Measurements from ENCODE around the gene STK38L.

DNA sequence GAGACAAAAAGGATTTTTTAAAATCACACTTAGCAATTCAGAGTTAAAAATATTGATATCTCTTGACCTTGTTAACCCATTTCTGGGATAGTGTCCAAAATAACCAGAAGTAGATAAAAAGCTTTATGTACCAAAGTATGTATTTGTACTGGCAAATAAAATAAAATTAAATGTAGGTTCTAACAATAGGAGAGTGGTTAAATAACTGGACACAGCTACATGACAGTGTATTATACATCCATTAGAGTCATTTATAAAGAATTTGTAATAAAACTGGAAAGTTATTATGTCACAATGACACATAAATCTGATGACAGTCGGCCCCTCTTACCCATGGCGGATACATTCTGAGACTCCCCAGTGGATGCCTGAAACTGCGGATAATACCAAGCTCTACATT is 122.5 kb downstream of the STK38L start:
- TF ChIP-seq, protein P1, sequence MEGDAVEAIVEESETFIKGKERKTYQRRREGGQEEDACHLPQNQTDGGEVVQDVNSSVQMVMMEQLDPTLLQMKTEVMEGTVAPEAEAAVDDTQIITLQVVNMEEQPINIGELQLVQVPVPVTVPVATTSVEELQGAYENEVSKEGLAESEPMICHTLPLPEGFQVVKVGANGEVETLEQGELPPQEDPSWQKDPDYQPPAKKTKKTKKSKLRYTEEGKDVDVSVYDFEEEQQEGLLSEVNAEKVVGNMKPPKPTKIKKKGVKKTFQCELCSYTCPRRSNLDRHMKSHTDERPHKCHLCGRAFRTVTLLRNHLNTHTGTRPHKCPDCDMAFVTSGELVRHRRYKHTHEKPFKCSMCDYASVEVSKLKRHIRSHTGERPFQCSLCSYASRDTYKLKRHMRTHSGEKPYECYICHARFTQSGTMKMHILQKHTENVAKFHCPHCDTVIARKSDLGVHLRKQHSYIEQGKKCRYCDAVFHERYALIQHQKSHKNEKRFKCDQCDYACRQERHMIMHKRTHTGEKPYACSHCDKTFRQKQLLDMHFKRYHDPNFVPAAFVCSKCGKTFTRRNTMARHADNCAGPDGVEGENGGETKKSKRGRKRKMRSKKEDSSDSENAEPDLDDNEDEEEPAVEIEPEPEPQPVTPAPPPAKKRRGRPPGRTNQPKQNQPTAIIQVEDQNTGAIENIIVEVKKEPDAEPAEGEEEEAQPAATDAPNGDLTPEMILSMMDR (IDR thresholded peaks at IDR 0.05), result no peak
- TF ChIP-seq POLR2AphosphoS5 (IDR thresholded peaks at IDR 0.05; ENCODE audit: low read depth, low read length) (no peak), TCF7L2 (IDR thresholded peaks at IDR 0.05; ENCODE audit: low read depth, low read length) (no peak), SIN3A (IDR thresholded peaks at IDR 0.05; ENCODE audit: borderline replicate concordance, insufficient read depth, low read depth, low read length) (no peak)
- TF ChIP-seq, protein P2, sequence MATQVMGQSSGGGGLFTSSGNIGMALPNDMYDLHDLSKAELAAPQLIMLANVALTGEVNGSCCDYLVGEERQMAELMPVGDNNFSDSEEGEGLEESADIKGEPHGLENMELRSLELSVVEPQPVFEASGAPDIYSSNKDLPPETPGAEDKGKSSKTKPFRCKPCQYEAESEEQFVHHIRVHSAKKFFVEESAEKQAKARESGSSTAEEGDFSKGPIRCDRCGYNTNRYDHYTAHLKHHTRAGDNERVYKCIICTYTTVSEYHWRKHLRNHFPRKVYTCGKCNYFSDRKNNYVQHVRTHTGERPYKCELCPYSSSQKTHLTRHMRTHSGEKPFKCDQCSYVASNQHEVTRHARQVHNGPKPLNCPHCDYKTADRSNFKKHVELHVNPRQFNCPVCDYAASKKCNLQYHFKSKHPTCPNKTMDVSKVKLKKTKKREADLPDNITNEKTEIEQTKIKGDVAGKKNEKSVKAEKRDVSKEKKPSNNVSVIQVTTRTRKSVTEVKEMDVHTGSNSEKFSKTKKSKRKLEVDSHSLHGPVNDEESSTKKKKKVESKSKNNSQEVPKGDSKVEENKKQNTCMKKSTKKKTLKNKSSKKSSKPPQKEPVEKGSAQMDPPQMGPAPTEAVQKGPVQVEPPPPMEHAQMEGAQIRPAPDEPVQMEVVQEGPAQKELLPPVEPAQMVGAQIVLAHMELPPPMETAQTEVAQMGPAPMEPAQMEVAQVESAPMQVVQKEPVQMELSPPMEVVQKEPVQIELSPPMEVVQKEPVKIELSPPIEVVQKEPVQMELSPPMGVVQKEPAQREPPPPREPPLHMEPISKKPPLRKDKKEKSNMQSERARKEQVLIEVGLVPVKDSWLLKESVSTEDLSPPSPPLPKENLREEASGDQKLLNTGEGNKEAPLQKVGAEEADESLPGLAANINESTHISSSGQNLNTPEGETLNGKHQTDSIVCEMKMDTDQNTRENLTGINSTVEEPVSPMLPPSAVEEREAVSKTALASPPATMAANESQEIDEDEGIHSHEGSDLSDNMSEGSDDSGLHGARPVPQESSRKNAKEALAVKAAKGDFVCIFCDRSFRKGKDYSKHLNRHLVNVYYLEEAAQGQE (IDR thresholded peaks at IDR 0.05; ENCODE audit: insufficient read depth in 1 of 2, low read depth in 2 of 2, low read length in 1 of 2), result no peak
